PC-9 (cell line): ENCODE measurements around the gene SCRT2. TPM values are rescaled to one million over a fixed set of nuclear protein-coding genes. Genes with fewer than 3 reads are reported as not detected.

Experiments
- BruUV-seq: library from RNA; stranded (reverse); fragments of 400-500 nt; replicated peaks from 2 replicates; lab custom pipeline; 2021; lab: Mats Ljungman, UMichigan
- CTCF ChIA-PET: fragments of 300-600 bp; sonication (Branson Sonifier 250); formaldehyde crosslinking; loops from one replicate; lab custom pipeline; 2022; ENCODE audit warnings: antibody characterized with exemption; lab: Charles Lee
- POLR2A ChIA-PET: fragments of 300-600 bp; sonication (Branson Sonifier 250); formaldehyde crosslinking; loops from one replicate; lab custom pipeline; 2022; ENCODE audit warnings: antibody characterized with exemption; ENCODE audit not compliant: unreplicated experiment; lab: Charles Lee
- DNase-seq, 2 experiments: peaks; one replicate each; pipeline versions ENCODE4 v3.0.0 to v3.0.0-alpha.2; 2015 to 2022; ENCODE audit warnings: mixed read lengths in 1 of 2
- H2AFZ ChIP-seq: fragments of 200-600 bp; sonication (generic); 2 replicates; pipeline ENCODE4 v1.8.1; 2017; ENCODE audit warnings: antibody characterized with exemption
- H3F3A ChIP-seq: fragments of 200-600 bp; sonication (generic); 2 replicates; pipeline ENCODE4 v1.8.1; 2017; ENCODE audit warnings: antibody characterized with exemption, mild to moderate bottlenecking, low read depth; ENCODE audit not compliant: insufficient read depth
- H3K27ac ChIP-seq: fragments of 200-600 bp; sonication (generic); 2 replicates; pipeline ENCODE4 v1.6.1; 2016; ENCODE audit warnings: mixed run types
- H3K27me3 ChIP-seq: fragments of 200-600 bp; sonication (generic); 2 replicates; pipeline ENCODE4 v1.6.1; 2016; ENCODE audit warnings: low read depth, mixed run types; ENCODE audit not compliant: insufficient read depth
- H3K36me3 ChIP-seq: fragments of 200-600 bp; sonication (generic); 2 replicates; pipeline ENCODE4 v1.6.1; 2016; ENCODE audit warnings: low read depth, mixed run types
- H3K4me1 ChIP-seq: fragments of 200-600 bp; sonication (generic); replicated peaks from 2 replicates; pipeline ENCODE4 v1.6.1; 2016; ENCODE audit warnings: mixed run types; ENCODE audit not compliant: insufficient read depth
- H3K4me2 ChIP-seq: fragments of 200-600 bp; sonication (generic); 2 replicates; pipeline ENCODE4 v1.6.1; 2017; ENCODE audit warnings: mixed run types
- H3K4me3 ChIP-seq: fragments of 200-600 bp; sonication (generic); 2 replicates; pipeline ENCODE4 v1.6.1; 2016; ENCODE audit warnings: mixed run types
- H3K79me2 ChIP-seq: fragments of 200-600 bp; sonication (generic); 2 replicates; pipeline ENCODE4 v1.6.1; 2017; ENCODE audit warnings: low read depth, mixed run types
- H3K9me2 ChIP-seq: fragments of 200-600 bp; sonication (generic); 2 replicates; pipeline ENCODE4 v1.8.1; 2017; ENCODE audit warnings: mild to moderate bottlenecking; ENCODE audit not compliant: insufficient read depth
- H3K9me3 ChIP-seq: fragments of 200-600 bp; sonication (generic); 2 replicates; pipeline ENCODE4 v1.8.1; 2016; ENCODE audit warnings: low read depth; ENCODE audit not compliant: insufficient read depth
- H4K20me1 ChIP-seq: fragments of 200-600 bp; sonication (generic); 2 replicates; pipeline ENCODE4 v1.8.1; 2017; ENCODE audit not compliant: insufficient read depth
- EZH2 ChIP-seq: fragments of 200-600 bp; sonication (generic); IDR thresholded peaks from 2 replicates; pipeline ENCODE4 v1.8.0; 2017; ENCODE audit warnings: antibody characterized with exemption, low read depth
- intact Hi-C: fragments of 100-400 bp; cut with micrococcal nuclease; formaldehyde crosslinking; loops from one replicate; pipeline ENCODE4 v1.10.0; 2022; ENCODE audit not compliant: unreplicated experiment
- total RNA-seq: library from RNA; stranded (reverse); gene quantifications from 2 replicates; pipeline ENCODE4 v1.2.3, GENCODE V29; 2021
- TF ChIP-seq, protein P1 (sequence below): fragments of 200-600 bp; sonication (generic); conservative IDR thresholded peaks from 2 replicates; pipeline ENCODE4 v1.6.1; 2017; ENCODE audit warnings: mixed run types, antibody characterized with exemption, mild to moderate bottlenecking, moderate library complexity

SCRT2 gene
- total RNA-seq, 1 experiment from 2014 or later: not detected

DNA sequence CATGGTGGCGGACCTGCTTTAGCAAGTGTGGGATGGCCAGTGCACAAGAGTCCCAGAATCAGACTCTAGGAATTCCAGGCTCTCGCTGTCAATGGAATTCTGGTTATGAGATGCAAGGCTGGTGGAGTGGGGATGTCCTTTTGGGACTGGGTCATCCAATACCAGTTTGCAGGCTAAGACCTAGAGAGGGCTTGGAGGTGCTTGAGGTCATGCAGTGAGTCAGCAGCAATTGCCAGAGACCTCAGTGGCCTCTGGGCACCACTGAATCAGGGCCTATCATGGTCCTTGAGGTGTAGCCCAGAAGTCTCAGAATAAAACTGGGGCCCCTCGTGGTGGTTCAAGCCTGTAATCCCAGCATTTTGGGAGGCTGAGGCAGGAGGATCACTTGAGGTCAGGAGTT lies 1.4 kb upstream of the SCRT2 start:
- no peak overlapping the region for H3K4me2 ChIP-seq
- H3K9me3 ChIP-seq: no peaks in the 10 kb centered on the region
- H4K20me1 ChIP-seq: no peaks in the 10 kb centered on the region
- H3K9me2 ChIP-seq: no peaks in the 10 kb centered on the region
- no peak for DNase-seq
- no peaks in the 10 kb centered on the region for H3K4me1 ChIP-seq
- POLR2A ChIA-PET: no interaction called here
- no peak for TF ChIP-seq EZH2
- TF ChIP-seq, protein P1, sequence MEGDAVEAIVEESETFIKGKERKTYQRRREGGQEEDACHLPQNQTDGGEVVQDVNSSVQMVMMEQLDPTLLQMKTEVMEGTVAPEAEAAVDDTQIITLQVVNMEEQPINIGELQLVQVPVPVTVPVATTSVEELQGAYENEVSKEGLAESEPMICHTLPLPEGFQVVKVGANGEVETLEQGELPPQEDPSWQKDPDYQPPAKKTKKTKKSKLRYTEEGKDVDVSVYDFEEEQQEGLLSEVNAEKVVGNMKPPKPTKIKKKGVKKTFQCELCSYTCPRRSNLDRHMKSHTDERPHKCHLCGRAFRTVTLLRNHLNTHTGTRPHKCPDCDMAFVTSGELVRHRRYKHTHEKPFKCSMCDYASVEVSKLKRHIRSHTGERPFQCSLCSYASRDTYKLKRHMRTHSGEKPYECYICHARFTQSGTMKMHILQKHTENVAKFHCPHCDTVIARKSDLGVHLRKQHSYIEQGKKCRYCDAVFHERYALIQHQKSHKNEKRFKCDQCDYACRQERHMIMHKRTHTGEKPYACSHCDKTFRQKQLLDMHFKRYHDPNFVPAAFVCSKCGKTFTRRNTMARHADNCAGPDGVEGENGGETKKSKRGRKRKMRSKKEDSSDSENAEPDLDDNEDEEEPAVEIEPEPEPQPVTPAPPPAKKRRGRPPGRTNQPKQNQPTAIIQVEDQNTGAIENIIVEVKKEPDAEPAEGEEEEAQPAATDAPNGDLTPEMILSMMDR: no peak
- no peak overlapping the region for H3K4me3 ChIP-seq
- H3K36me3 ChIP-seq: no peaks in the 10 kb centered on the region
- CTCF ChIA-PET: interaction anchor here (0.7 kb wide), 1 partner anchor 7 kb away, joined by 7 read pairs; no protein-coding TSS in a partner anchor
- no peak overlapping the region for H3K27ac ChIP-seq
- H3F3A ChIP-seq: no peaks in the 10 kb centered on the region
- no peak overlapping the region for H2AFZ ChIP-seq
- intact Hi-C loops: loop anchor here (10.0 kb wide), 1 partner anchor 48 kb away; no protein-coding TSS in a partner anchor
- H3K27me3 ChIP-seq: peaks cover 83% of the 10 kb centered on the region
- no TSS peak for BruUV-seq
- no peaks in the 10 kb centered on the region for H3K79me2 ChIP-seq

DNA sequence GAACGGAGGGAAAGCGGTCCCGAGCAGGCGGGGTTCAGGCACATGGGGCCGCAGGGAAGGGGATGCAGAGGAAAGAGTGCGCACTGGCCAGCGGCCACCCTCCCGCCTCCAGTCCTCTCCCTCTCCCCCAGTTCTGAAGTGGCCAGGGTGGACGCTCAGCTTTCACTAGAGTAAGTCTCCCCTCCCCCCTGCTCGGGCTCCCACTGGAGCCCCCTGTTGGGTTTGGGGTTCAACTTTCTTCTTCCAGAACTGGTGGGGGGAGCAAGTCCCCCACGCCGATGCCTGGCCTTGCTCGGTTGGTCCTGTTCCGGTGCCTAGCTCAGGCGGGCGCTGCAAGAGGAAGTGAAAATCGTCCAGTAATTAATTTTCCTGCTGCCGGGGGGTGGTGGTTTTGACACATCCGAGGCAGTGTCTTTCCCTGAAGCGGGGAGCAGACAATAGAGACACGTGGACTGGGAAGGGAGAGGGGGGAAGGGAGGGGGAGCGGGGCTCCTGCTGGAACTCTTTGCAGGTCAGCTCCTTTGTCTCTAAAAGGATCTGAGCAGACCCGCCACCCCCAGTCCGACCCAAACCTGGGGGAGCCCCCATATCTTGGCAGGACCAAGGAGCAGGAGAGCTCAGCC lies 824 bp upstream of the SCRT2 start:
- Histone ChIP-seq H3K4me3 (no peak overlapping the region), H4K20me1 (0 out of 2 replicates have a peak, but pooled peaks cover 2% of the 10 kb centered on the region), H3K27ac (no peak overlapping the region), H3K79me2 (no peaks in the 10 kb centered on the region), H3K4me1 (no peaks in the 10 kb centered on the region), H3F3A (no peaks in the 10 kb centered on the region), H3K9me3 (no peaks in the 10 kb centered on the region), H3K27me3 (peaks cover 78% of the 10 kb centered on the region), H3K9me2 (no peaks in the 10 kb centered on the region), H3K36me3 (no peaks in the 10 kb centered on the region), H3K4me2 (no peak overlapping the region), H2AFZ (no peak overlapping the region)
- TF ChIP-seq, protein P1: no peak
- TF ChIP-seq EZH2: no peak
- intact Hi-C loops: loop anchor here (10.0 kb wide), 1 partner anchor 48 kb away; no protein-coding TSS in a partner anchor
- DNase-seq: no peak
- POLR2A ChIA-PET: no interaction called here
- CTCF ChIA-PET: interaction anchor here (0.7 kb wide), 1 partner anchor 8 kb away, joined by 7 read pairs; no protein-coding TSS in a partner anchor
- no TSS peak for BruUV-seq

DNA sequence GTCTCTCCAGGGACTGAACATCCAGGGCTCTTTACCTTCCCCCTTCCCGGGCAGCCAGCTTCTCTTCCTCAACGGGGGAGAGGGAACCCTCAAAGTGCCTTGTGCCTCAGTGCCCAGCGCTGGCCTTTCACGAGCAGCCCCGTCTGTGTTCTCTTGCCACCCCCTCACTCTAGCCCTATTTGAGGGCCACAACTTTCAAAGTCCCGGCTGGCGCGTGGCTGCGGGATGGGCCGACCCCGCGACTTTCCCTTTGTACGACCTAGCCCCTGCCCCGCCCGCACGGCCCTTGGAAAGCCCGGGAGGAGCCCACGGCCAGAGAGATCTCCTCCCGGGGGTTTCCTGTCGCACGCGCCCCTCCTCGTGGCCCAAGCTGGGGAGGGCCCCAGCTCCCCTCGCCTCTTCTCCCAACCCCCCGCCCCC lies 559 bp downstream of the SCRT2 start:
- Histone ChIP-seq H4K20me1 (0 out of 2 replicates have a peak, but pooled peaks cover 2% of the 10 kb centered on the region), H3K27ac (no peak overlapping the region), H3K4me3 (no peak overlapping the region), H3K4me2 (peak overlapping the region; percentile 13; the same call in 1 of the 2 replicates), H3K9me3 (no peaks in the 10 kb centered on the region), H3K4me1 (no peaks in the 10 kb centered on the region), H3K79me2 (no peaks in the 10 kb centered on the region), H3F3A (no peaks in the 10 kb centered on the region), H2AFZ (no peak overlapping the region), H3K27me3 (peaks cover 64% of the 10 kb centered on the region), H3K36me3 (no peaks in the 10 kb centered on the region), H3K9me2 (no peaks in the 10 kb centered on the region)
- intact Hi-C loops: loop anchor here (10.0 kb wide), 1 partner anchor 50 kb away; no protein-coding TSS in a partner anchor
- peak in 1 of 2 experiments; percentile 2 for DNase-seq
- ChIA-PET POLR2A (interaction anchor here (0.7 kb wide), 1 partner anchor 30 kb away, joined by 8 read pairs; no protein-coding TSS in a partner anchor), CTCF (no interaction called here)
- TF ChIP-seq, protein P1: no peak
- TF ChIP-seq EZH2: no peak
- BruUV-seq: no TSS peak
